Kidney tubule cell (primary cell): ENCODE results near the gene SLC38A8.

Source experiments
- DNase-seq: peaks from one replicate; pipeline ENCODE4 v3.0.0-alpha.2; 2018; ENCODE audit warnings: low spot score

Gene SLC38A8

DNA sequence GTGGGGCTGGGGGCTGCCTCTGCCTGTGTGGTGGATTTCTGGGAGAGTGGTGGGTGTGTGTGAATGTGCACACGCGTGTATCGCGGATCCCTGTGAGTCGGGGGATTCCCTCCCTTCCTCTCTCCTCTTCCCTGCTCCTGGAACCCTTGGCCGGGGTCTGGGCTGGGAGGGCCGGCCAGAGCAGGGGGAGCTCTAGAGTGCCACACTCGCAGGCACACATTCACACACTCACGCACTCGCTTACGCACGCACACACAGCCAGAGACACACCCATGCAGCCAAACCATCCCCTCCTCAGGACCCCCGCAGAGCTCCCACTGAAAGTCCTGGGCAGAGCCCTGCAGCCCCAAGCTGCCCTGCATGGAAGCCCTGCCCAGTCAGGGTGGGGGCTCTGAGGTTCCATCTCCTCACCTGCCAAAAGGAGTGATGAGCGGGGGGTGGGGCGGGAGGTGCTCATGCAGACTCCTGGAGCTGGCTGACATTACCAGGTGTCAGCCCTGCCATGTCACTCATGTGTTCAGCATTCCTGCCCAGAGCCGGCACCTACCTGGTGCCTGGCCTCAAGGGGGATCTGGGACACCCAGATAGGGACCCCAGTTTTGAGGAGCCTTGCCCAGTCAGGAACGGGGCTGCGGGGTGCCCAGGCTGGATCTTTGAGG, 72.7 kb downstream of the SLC38A8 start:
- DNase-seq, result no peak

DNA sequence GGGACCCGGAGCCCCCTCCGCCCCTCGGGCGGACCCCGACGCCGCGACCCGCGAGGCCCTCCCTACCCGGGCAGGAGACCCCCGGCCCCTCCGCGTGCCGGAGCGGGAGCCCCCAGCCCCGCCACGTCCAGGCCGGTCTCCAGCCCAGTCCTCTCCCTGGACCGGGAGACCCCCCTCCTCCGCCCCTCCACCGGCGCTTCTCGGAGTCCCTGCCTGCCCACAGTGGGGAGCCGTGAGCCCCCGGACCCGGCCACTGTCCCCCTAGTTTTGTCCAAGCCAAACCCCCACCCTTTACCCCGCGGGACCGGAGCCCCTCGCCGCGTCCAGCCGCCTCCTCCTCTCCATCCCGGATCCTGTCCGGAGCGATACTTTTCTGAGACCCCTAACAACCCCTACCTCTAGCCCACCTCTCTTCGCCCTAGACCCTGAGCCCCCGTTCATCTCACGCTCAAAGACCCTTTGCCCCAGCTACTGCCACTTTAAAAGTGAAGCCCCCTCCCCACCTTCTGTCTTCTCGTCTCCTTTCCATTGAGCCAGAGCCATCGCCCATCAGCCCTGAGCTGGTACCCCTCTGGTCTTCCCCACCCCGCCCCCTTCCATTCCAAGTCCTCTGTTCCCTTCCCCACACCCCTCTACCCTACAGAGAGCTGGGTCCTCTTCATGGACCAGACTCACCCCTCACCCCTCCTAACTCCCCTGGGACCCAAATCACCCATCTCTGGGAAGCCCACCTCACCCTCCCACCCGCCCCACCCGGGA, 73.5 kb downstream of the SLC38A8 start:
- no peak for DNase-seq

DNA sequence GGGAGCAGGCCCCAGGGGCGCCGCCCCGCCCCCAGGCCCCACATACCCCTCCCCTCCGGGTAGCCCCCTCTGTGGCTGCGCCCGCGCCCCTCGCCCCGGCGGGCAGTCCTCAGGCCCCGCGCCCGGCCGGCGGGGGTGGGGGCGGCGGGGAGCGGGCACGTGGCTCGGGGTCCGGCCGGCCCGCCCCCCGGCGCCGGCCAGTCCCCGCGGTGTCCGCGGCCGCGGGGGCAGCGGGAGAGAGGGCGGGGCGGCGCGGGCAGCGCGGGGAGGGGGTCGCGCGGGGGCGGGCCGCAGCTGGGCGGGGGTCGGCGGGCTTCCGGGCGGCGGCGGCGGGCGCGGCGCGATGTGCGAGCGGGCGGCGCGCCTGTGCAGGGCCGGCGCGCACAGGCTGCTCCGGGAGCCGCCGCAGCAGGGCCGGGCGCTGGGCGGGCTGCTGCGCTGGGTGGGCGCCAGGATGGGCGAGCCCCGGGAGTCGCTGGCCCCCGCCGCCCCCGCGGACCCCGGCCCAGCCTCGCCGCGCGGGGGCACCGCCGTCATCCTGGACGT, 74.2 kb downstream of the SLC38A8 start:
- no peak for DNase-seq

DNA sequence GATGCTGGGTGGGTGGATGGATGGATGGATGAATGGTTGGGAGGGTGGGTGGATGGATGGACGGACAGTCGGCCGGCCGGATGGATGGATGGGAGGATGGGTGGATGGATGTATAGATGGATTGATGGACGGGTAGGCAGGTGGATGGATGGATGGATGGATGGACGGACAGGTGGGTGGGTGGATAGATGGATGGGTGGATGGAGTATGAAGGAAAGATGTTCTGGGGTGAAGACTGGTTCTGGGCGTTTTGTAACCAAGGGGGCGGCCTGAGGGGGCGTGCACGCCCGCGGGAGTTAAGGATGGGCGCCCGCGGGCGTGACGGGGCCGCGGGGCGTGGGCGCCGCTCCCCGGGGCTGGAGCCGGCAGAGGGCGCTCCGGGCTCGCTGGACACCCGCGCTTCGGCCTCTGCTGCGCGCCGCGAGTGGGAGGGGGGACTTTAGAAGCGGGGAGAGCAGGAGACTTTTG, 74.7 kb downstream of the SLC38A8 start, which contains the start of gene NECAB2:
Gene NECAB2, plus strand, starts transcription at position 407 of the 468 bp plus-strand sequence. CDS start 405 bp downstream, outside the sequence.
- peak; percentile 27 for DNase-seq

DNA sequence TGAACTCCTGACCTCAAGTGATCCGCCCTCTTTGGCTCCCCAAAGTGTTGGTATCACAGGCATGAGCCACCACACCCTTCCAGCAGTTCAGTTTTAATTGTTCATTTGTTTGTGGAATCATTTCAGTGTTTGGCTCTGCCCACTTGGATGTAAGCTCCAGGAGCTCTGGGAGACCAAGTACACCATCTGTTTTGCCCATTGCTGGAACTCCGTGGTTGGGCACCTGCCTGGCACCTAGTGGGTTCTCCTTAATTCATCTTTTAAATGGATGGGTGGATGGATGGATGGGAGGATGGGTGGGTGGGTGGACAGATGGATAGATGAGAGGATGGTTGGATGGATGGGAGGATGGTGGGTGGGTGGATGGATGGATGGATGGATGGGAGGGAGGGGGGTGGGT, 75.5 kb downstream of the SLC38A8 start:
- DNase-seq, result no peak

DNA sequence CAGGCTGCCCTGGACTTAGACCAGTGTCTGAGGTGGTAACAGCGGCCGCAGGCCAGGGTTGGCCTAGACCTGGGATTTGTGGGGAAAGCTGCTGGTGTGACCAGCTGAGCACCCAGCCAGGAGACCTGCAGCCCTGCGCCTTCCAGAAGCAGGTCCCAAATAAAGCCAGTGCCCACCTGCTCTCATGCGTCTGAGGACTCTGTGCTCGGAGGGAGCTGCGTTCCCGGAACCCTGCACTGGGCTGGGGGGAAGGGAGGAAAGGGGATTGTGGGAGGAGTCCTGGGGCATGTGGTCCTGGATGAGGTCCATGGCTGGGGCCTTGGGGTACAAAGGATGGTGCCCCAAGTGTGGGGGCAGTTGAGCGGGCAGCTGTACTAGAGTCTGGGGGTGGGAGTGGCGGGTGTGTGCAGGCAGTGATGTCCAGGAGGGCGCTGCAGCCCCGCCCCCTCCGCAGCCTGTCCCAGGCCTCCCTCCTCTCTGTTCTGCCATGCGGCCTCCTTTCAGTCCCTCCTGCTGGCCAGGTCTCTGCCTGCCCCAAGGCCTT, 76.4 kb downstream of the SLC38A8 start:
- DNase-seq, result no peak

DNA sequence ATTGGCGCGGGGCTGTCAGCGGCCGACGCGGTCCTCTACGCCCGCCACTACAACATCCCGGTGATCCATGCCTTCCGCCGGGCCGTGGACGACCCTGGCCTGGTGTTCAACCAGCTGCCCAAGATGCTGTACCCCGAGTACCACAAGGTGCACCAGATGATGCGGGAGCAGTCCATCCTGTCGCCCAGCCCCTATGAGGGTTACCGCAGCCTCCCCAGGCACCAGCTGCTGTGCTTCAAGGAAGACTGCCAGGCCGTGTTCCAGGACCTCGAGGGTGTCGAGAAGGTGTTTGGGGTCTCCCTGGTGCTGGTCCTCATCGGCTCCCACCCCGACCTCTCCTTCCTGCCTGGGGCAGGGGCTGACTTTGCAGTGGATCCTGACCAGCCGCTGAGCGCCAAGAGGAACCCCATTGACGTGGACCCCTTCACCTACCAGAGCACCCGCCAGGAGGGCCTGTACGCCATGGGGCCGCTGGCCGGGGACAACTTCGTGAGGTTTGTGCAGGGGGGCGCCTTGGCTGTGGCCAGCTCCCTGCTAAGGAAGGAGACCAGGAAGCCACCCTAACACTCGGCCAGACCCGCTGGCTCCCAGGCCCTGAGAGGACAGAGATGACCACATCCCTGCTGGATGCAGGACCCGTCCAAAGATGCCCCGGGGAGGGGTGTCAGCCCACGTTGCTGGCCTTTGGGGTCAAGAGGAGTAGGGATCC, 77.0 kb downstream of the SLC38A8 start:
- no peak for DNase-seq

DNA sequence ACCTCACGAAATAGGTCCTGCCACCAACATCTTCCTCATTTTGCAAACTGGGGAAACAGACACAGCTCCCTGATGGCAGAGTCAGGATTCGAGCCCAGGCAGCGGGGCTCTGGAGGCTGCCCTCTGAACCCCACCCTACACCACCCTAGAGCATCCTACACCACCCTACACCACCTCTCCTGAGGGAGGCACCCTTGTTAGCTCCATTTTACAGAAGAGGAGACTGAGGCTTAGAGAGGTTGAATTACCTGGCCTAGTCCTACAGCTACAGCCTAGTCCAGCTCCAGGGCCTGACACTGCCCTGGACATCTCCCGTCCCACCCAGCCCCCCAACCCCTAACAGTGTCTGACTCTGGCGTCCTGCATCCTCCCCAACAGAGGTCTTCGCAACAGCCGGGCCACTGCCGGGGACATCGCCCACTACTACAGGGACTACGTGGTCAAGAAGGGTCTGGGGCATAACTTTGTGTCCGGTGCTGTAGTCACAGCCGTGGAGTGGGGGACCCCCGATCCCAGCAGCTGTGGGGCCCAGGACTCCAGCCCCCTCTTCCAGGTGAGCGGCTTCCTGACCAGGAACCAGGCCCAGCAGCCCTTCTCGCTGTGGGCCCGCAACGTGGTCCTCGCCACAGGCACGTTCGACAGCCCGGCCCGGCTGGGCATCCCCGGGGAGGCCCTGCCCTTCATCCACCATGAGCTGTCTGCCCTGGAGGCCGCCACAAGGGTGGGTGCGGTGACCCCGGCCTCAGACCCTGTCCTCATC, 77.7 kb downstream of the SLC38A8 start:
- DNase-seq, result no peak

DNA sequence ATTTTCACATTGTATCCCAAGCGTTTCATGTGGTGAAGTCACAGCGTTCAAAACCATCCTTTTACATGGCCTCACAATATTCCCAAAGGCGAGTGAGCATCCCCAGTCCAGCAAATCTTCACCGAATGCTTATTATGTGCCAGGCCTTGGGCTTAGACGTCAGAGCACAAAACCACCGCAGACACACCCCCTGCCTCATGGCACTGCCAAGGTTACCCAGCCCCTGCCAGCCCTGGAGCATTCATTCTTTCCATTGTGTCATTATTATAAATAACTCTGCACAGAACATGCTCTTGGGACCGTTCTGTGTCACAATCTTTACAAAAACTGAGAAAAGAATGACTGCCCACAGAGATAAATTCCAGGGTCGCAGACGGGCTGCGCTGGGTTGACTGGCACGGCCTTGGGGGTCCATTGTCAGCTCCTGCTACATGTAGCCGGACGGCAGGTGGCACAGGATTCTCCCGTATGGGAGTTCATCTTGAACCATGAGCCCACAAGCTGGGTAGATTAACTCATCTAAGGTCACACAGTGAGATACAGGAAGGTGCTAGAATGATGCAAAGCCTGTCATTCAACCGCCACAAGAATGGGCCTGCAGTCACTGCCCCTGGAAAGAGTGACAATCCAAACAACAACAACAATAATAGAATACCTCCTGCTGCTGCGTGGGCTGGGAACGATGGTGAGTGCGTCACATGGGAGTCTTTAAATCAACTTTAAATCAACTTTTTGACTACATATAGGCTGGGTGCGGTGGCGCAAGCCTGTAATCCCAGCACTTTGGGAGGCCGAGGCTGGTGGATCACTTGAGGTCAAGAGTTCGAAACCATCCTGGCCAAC, 79.1 kb downstream of the SLC38A8 start:
- no peak for DNase-seq

DNA sequence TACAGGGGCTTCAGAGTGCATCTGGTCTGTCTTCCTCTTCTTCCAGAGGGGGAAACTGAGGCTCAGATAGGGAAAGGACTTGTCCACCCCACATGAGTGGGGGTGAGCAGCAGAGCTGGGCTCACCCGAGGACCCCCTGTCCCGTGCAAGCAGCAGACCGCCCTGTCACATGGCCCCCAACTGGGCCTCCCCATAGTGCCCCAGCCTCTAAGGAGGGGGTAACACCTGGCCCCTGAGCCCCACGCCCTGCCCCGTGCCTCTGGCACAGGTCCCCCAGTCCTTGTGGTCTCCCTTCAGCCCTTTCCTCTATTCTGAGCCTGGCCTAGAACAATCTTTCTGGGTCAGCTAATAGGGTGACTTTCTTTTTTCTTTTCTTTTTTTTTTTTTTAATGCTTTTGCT, 81.0 kb downstream of the SLC38A8 start:
- DNase-seq, result no peak

DNA sequence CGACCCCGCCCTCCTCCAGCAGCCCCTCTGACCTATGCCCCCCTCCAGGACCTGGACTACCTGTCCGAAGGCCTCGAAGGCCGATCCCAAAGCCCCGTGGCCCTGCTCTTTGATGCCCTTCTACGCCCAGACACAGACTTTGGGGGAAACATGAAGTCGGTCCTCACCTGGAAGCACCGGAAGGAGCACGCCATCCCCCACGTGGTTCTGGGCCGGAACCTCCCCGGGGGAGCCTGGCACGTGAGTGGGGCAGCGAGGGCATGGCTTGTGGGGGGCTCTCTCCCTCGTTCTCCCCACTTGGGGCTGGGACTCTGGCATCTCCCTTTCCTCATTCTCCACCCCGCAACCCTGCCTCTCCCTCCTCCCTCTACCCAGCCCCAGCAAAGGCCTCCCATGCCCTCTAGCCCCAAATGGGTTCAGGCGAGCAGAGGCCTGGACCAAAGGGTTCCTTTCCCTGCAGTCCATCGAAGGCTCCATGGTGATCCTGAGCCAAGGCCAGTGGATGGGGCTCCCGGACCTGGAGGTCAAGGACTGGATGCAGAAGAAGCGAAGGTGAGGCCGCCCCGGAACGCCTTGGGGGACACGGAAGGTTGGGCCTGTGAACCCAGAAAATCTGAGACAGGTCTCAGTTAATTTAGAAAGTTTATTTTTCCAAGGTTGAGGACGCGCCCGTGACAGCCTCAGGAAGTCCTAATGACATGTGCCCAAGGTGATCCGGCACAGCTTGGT, 81.9 kb downstream of the SLC38A8 start:
- no peak for DNase-seq
